B cell (primary cell): Measurements from ENCODE around the gene SLC4A8. TPM values are rescaled to one million over a fixed set of nuclear protein-coding genes. Genes with fewer than 3 reads are reported as not detected.

ENCODE experiments used
- ATAC-seq: fragments of 200-7000 bp; cut with Tn5 transposase; one replicate; pipeline ENCODE4 v1.10.0; 2021; ENCODE audit warnings: low read depth, mild to moderate bottlenecking, moderate number of reproducible peaks, moderate library complexity
- CTCF ChIA-PET: fragments of 350-600 bp; sonication (Branson Sonifier 250); formaldehyde crosslinking; loops from one replicate; lab custom pipeline; 2021; ENCODE audit warnings: antibody characterized with exemption, inconsistent platforms; lab: Charles Lee
- POLR2A ChIA-PET: fragments of 350-600 bp; sonication (Branson Sonifier 250); formaldehyde crosslinking; loops from one replicate; lab custom pipeline; 2021; ENCODE audit warnings: antibody characterized with exemption; lab: Charles Lee
- DNase-seq: peaks from one replicate; pipeline ENCODE4 v3.0.0; 2013
- H2AFZ ChIP-seq: 2 replicates; pipeline ENCODE4 v1.6.1; 2012; ENCODE audit warnings: mild to moderate bottlenecking, low read depth, low read length; ENCODE audit not compliant: insufficient read depth, poor library complexity, severe bottlenecking
- H3K27ac ChIP-seq, 2 donors: 1 replicate in 1 of 2; 2 replicates in 1 of 2; pipeline ENCODE4 v1.5.1; 2012 to 2013; ENCODE audit warnings: low read length in 2 of 2, mild to moderate bottlenecking in 2 of 2, moderate library complexity in 1 of 2
- H3K27me3 ChIP-seq, 4 experiments: fragments of 200-600 bp in 1 of 4; sonication (generic) in 1 of 4; replicated peaks in 1 of 4; 1 replicate in 2 of 4; 2 replicates in 2 of 4; pipeline versions ENCODE4 v1.6.1 to v1.7.0; 2013 to 2016; ENCODE audit warnings: low read length in 3 of 4, mild to moderate bottlenecking in 2 of 4, mixed read lengths in 1 of 4, moderate library complexity in 1 of 4; ENCODE audit not compliant: insufficient read depth in 4 of 4, control insufficient read depth in 3 of 4; ENCODE audit errors: control extremely low read depth in 1 of 4
- H3K36me3 ChIP-seq, 2 experiments: replicated peaks in 1 of 2; 1 replicate in 1 of 2; 2 replicates in 1 of 2; pipeline versions ENCODE4 v1.6.1 to v1.7.1; 2013; ENCODE audit warnings: low read length in 1 of 2; ENCODE audit not compliant: insufficient read depth in 2 of 2, control insufficient read depth in 1 of 2; ENCODE audit errors: control extremely low read depth in 1 of 2, extremely low read depth in 1 of 2
- H3K4me1 ChIP-seq, 2 donors: fragments of 200-600 bp in 1 of 2; sonication (generic) in 1 of 2; 1 replicate in 1 of 2; 2 replicates in 1 of 2; pipeline versions ENCODE4 v1.5.1 to v1.6.1; 2013 to 2017; ENCODE audit warnings: low read length in 2 of 2; ENCODE audit not compliant: control insufficient read depth in 2 of 2, insufficient read depth in 2 of 2
- H3K4me2 ChIP-seq: replicated peaks from 2 replicates; pipeline ENCODE3; 2012; ENCODE audit warnings: mild to moderate bottlenecking, low read depth, low read length; ENCODE audit not compliant: poor library complexity, severe bottlenecking
- H3K4me3 ChIP-seq, 5 experiments: fragments of 200-600 bp in 1 of 5; sonication (generic) in 1 of 5; 1 replicate in 3 of 5; 2 replicates in 2 of 5; pipeline versions ENCODE4 v1.5.1 to v1.7.0; 2011 to 2016; ENCODE audit warnings: low read length in 4 of 5, mild to moderate bottlenecking in 4 of 5, low read depth in 2 of 5, control low read depth in 1 of 5, moderate library complexity in 1 of 5; ENCODE audit not compliant: insufficient read depth in 1 of 5; ENCODE audit errors: control extremely low read depth in 1 of 5, extremely low read depth in 1 of 5
- H3K79me2 ChIP-seq: fragments of 200-600 bp; sonication (generic); one replicate; pipeline ENCODE4 v1.6.0; 2016; ENCODE audit warnings: low read length; ENCODE audit not compliant: control insufficient read depth, insufficient read depth
- H3K9ac ChIP-seq: fragments of 200-600 bp; sonication (generic); 2 replicates; pipeline ENCODE4 v1.6.1; 2017; ENCODE audit warnings: mild to moderate bottlenecking, low read length, moderate library complexity
- H3K9me3 ChIP-seq, 3 donors: one replicate each; pipeline versions ENCODE4 v1.6.1 to v1.7.1; 2013; ENCODE audit warnings: low read length in 2 of 3; ENCODE audit not compliant: control insufficient read depth in 2 of 3, insufficient read depth in 1 of 3; ENCODE audit errors: control extremely low read depth in 1 of 3
- H4K20me1 ChIP-seq: 2 replicates; pipeline ENCODE4 v1.6.0; 2012; ENCODE audit warnings: mild to moderate bottlenecking, low read length; ENCODE audit not compliant: insufficient read depth, control insufficient read depth, poor library complexity, severe bottlenecking
- H3K27ac Mint-ChIP-seq: one replicate; pipeline ENCODE4 v1.8.0; 2021; ENCODE audit warnings: mixed read lengths
- H3K27me3 Mint-ChIP-seq: one replicate; pipeline ENCODE4 v1.8.0; 2021; ENCODE audit warnings: mixed read lengths
- H3K4me1 Mint-ChIP-seq: one replicate; pipeline ENCODE4 v1.8.0; 2021; ENCODE audit warnings: mixed read lengths
- H3K4me3 Mint-ChIP-seq: one replicate; pipeline ENCODE4 v1.8.0; 2021; ENCODE audit warnings: mixed read lengths
- H3K9me3 Mint-ChIP-seq: one replicate; pipeline ENCODE4 v1.8.0; 2022; ENCODE audit warnings: mixed read lengths; ENCODE audit not compliant: insufficient read depth
- CTCF ChIP-seq: fragments of 200-600 bp; IDR thresholded peaks from one replicate; pipeline ENCODE4 v1.8.0; 2022; ENCODE audit warnings: antibody characterized with exemption, mild to moderate bottlenecking
- EZH2 ChIP-seq: IDR thresholded peaks from 2 replicates; pipeline ENCODE4 v1.6.1; 2012; ENCODE audit warnings: borderline replicate concordance, low read depth, mild to moderate bottlenecking, moderate library complexity, low read length; ENCODE audit not compliant: insufficient read depth, poor library complexity, severe bottlenecking
- WGBS: methylation state at CpG from one replicate; pipeline ENCODE4 v1.1.5; 2013; ENCODE audit warnings: missing lambda C conversion rate; ENCODE audit not compliant: insufficient coverage; 5-methylcytosine and 5-hydroxymethylcytosine counted together
- intact Hi-C: fragments of 100-400 bp; cut with micrococcal nuclease; formaldehyde crosslinking; loops from one replicate; pipeline ENCODE4 v1.10.0; 2022
- polyA plus RNA-seq: library from polyadenylated mRNA; depleted of rRNA; stranded (reverse); fragments of >200 nt; gene quantifications from 2 replicates; pipeline ENCODE4 v1.2.3, GENCODE V29; 2012
- total RNA-seq, 2 donors: library from RNA; stranded (reverse); fragments of 120-200 nt in 1 of 2; gene quantifications; 1 replicate in 1 of 2; 2 replicates in 1 of 2; pipeline versions ENCODE4 v1.2.3 to v1.2.4, GENCODE V29; 2013 to 2022

SLC4A8 gene
- total and polyA plus RNA-seq, 2 donors (not counting 1 experiment from before 2014, with no cell fraction given), result 3.1 to 3.2 TPM

- peaks cover 0 to 8% (median 0%) of the 10 kb centered on the region in 3 donors for H3K9me3 ChIP-seq
- no peak overlapping the region for H3K27ac Mint-ChIP-seq
- no peak overlapping the region for H3K4me3 ChIP-seq
- no peaks in the 10 kb centered on the region for H3K9me3 Mint-ChIP-seq
- TF ChIP-seq EZH2 (no peak), CTCF (no peak)
- ChIA-PET POLR2A (no interaction called here), CTCF (interaction anchor here (1.2 to 2.1 kb wide), 2 partner anchors 8 to 35 kb away, joined by 4 to 5 read pairs; no protein-coding TSS in a partner anchor)
- peaks cover 27% of the 10 kb centered on the region for H3K79me2 ChIP-seq
- intact Hi-C loops, result no loop called here
- peaks cover 22% of the 10 kb centered on the region for H3K4me1 Mint-ChIP-seq
- H3K27me3 Mint-ChIP-seq, result no peaks in the 10 kb centered on the region
- no peak overlapping the region for H2AFZ ChIP-seq
- H4K20me1 ChIP-seq, result no peaks in the 10 kb centered on the region
- DNase-seq, result no peak
- 95% methylated on average over 8 of the region's 11 CpGs for WGBS
- H3K9ac ChIP-seq, result no peak overlapping the region
- H3K36me3 ChIP-seq, result peaks cover 0 to 45% of the 10 kb centered on the region in 2 experiments
- H3K27ac ChIP-seq, result no peak overlapping the region
- no peaks in the 10 kb centered on the region for H3K27me3 ChIP-seq
- H3K4me3 Mint-ChIP-seq, result no peak overlapping the region
- H3K4me1 ChIP-seq, result peaks cover 26 to 34% of the 10 kb centered on the region in 2 donors
- H3K4me2 ChIP-seq, result no peak overlapping the region
- no peak for ATAC-seq
Observed at GRCh38 chr12:51377099-51377984, 47.3 kb upstream of the SLC4A8 start.

DNA sequence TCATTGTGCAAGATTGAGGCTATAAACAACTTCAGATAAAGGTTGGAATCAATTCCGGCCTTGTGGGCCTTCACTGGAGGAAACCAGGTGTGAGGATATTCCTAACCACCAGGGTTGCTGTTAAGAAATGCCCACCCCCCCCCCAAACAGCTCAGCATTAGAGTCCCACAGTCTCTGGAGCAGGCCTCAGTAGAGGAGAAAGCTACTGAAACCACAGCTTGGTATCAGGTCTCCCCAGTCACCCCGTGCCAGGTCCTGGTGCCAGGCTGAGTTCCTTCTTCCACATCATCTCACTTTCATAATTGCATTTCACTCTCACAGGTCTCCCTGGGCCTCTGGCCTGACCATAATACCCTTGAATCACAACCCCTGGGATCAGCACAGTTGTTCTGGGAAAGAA, 45.9 kb upstream of the SLC4A8 start:
- no peak overlapping the region for H3K9ac ChIP-seq
- Mint-ChIP-seq H3K4me3 (no peak overlapping the region), H3K27ac (no peak overlapping the region), H3K9me3 (no peaks in the 10 kb centered on the region), H3K27me3 (no peaks in the 10 kb centered on the region), H3K4me1 (peaks cover 27% of the 10 kb centered on the region)
- POLR2A ChIA-PET, result no interaction called here
- no peaks in the 10 kb centered on the region for H3K27me3 ChIP-seq
- no peak for TF ChIP-seq EZH2
- no peak for TF ChIP-seq CTCF
- peaks cover 0 to 6% (median 0%) of the 10 kb centered on the region in 3 donors for H3K9me3 ChIP-seq
- H3K4me3 ChIP-seq, result no peak overlapping the region
- peaks cover 30 to 33% of the 10 kb centered on the region in 2 donors for H3K4me1 ChIP-seq
- H3K4me2 ChIP-seq, result no peak overlapping the region
- H4K20me1 ChIP-seq, result no peaks in the 10 kb centered on the region
- WGBS, result 67% methylated on average over 1 of the region's 2 CpGs
- intact Hi-C loops, result no loop called here
- ATAC-seq (no peak), DNase-seq (no peak)
- no peak overlapping the region for H3K27ac ChIP-seq
- H3K36me3 ChIP-seq, result peaks cover 0 to 48% of the 10 kb centered on the region in 2 experiments
- H3K79me2 ChIP-seq, result peaks cover 27% of the 10 kb centered on the region
- CTCF ChIA-PET, result interaction anchor here (0.9 to 2.1 kb wide), 2 partner anchors 10 to 153 kb away, joined by 3 to 5 read pairs; no protein-coding TSS in a partner anchor
- no peak overlapping the region for H2AFZ ChIP-seq
